Endothelial cell of umbilical vein (primary cell): ENCODE measurements around the gene KL. TPM values are rescaled to one million over a fixed set of nuclear protein-coding genes. Genes with fewer than 3 reads are reported as not detected.

Source experiments
- BruUV-seq: library from RNA; stranded (reverse); fragments of 400-500 nt; replicated peaks from 2 replicates; lab custom pipeline; 2021; lab: Mats Ljungman, UMichigan
- CTCF ChIA-PET: fragments of 300-600, 350-600 bp; sonication (Branson Sonifier 250); formaldehyde crosslinking; loops from one replicate; lab custom pipeline; 2021; ENCODE audit warnings: antibody characterized with exemption, inconsistent platforms; lab: Charles Lee
- POLR2A ChIA-PET: fragments of 300-600, 350-600 bp; sonication (Branson Sonifier 250); formaldehyde crosslinking; loops from one replicate; lab custom pipeline; 2021; ENCODE audit warnings: antibody characterized with exemption, inconsistent platforms; lab: Charles Lee
- DNase-seq: peaks from one replicate; pipeline ENCODE4 v3.0.0-alpha.2; 2011; ENCODE audit warnings: low read depth, low spot score
- FAIRE-seq: peaks from 2 replicates; lab custom pipeline; 2011; peaks lifted over from hg19 to GRCh38; lab: Jason Lieb, UNC
- H2AFZ ChIP-seq: 2 replicates; pipeline ENCODE4 v1.6.0; 2012; ENCODE audit warnings: low read depth, low read length, control low read depth, inconsistent platforms
- H3K27ac ChIP-seq: 2 replicates; pipeline ENCODE4 v1.5.1; 2011; ENCODE audit warnings: low read depth, mild to moderate bottlenecking, control low read depth, low read length, moderate library complexity; ENCODE audit not compliant: insufficient read depth
- H3K27me3 ChIP-seq, 2 experiments: 2 replicates each; pipeline versions ENCODE4 v1.6.0 to v1.6.1; 2011; ENCODE audit warnings: low read length in 2 of 2, mixed read lengths in 1 of 2; ENCODE audit not compliant: control insufficient read depth in 2 of 2, insufficient read depth in 2 of 2
- H3K36me3 ChIP-seq, 2 experiments: 2 replicates in 1 of 2; 3 replicates in 1 of 2; pipeline ENCODE4 v1.5.1; 2011; ENCODE audit warnings: low read length in 2 of 2, mild to moderate bottlenecking in 1 of 2, moderate library complexity in 1 of 2; ENCODE audit not compliant: control insufficient read depth in 2 of 2, insufficient read depth in 2 of 2; ENCODE audit errors: extremely low read depth in 1 of 2
- H3K4me1 ChIP-seq: 3 replicates; pipeline ENCODE4 v1.5.1; 2011; ENCODE audit warnings: mild to moderate bottlenecking, low read length; ENCODE audit not compliant: control insufficient read depth, insufficient read depth; ENCODE audit errors: extremely low read depth
- H3K4me2 ChIP-seq: 2 replicates; pipeline ENCODE4 v1.6.1; 2011; ENCODE audit warnings: low read length, control low read depth, mixed read lengths; ENCODE audit not compliant: insufficient read depth
- H3K4me3 ChIP-seq, 3 experiments: fragments of 200-600 bp in 1 of 3; sonication (generic), shearing (Covaris generic) in 1 of 3; replicated peaks in 1 of 3; 2 replicates each; pipeline ENCODE4 v1.5.1; 2011 to 2016; ENCODE audit warnings: control low read depth in 3 of 3, low read length in 3 of 3, mild to moderate bottlenecking in 2 of 3, inconsistent platforms in 1 of 3, low read depth in 1 of 3, moderate library complexity in 1 of 3; ENCODE audit not compliant: insufficient read depth in 1 of 3
- H3K79me2 ChIP-seq: 2 replicates; pipeline ENCODE4 v1.6.0; 2012; ENCODE audit warnings: low read length, inconsistent platforms; ENCODE audit not compliant: control insufficient read depth, insufficient read depth
- H3K9ac ChIP-seq: replicated peaks from 2 replicates; pipeline ENCODE3; 2011; ENCODE audit warnings: low read length, control low read depth; ENCODE audit not compliant: insufficient read depth; ENCODE audit errors: extremely low read depth
- H3K9me1 ChIP-seq: replicated peaks from 3 replicates; pipeline ENCODE4 v1.6.0; 2011; ENCODE audit warnings: mild to moderate bottlenecking, low read length; ENCODE audit not compliant: control insufficient read depth, insufficient read depth; ENCODE audit errors: extremely low read depth
- H3K9me3 ChIP-seq: replicated peaks from 2 replicates; pipeline ENCODE4 v1.5.1; 2012; ENCODE audit warnings: low read length, inconsistent platforms; ENCODE audit not compliant: control insufficient read depth, insufficient read depth
- H4K20me1 ChIP-seq: replicated peaks from 2 replicates; pipeline ENCODE3; 2011; ENCODE audit warnings: mild to moderate bottlenecking, low read length; ENCODE audit not compliant: control insufficient read depth, insufficient read depth; ENCODE audit errors: extremely low read depth
- CTCF ChIP-seq, 2 donors: IDR thresholded peaks; 1 replicate in 1 of 2; 2 replicates in 1 of 2; pipeline ENCODE4 v1.5.1; 2011; ENCODE audit warnings: low read length in 2 of 2, mild to moderate bottlenecking in 2 of 2, moderate library complexity in 2 of 2, control low read depth in 1 of 2, inconsistent platforms in 1 of 2, low read depth in 1 of 2; ENCODE audit not compliant: insufficient read depth in 1 of 2; ENCODE audit errors: extremely low read depth in 1 of 2
- EZH2 ChIP-seq: IDR thresholded peaks from 2 replicates; pipeline ENCODE4 v1.6.1; 2012; ENCODE audit warnings: borderline replicate concordance, low read depth, mild to moderate bottlenecking, moderate library complexity, low read length, inconsistent platforms; ENCODE audit not compliant: severe bottlenecking
- FOS ChIP-seq: IDR thresholded peaks from 2 replicates; pipeline ENCODE4 v1.6.1; 2011; ENCODE audit warnings: mild to moderate bottlenecking, low read length, moderate library complexity, borderline replicate concordance; ENCODE audit not compliant: insufficient read depth
- GATA2 ChIP-seq: IDR thresholded peaks from 2 replicates; pipeline ENCODE4 v1.7.0; 2011; ENCODE audit warnings: low read depth, mild to moderate bottlenecking, moderate library complexity, mixed read lengths, low read length; ENCODE audit not compliant: insufficient read length, insufficient read depth
- JUN ChIP-seq: IDR thresholded peaks from 2 replicates; pipeline ENCODE4 v1.6.1; 2011; ENCODE audit warnings: borderline replicate concordance, low read depth; ENCODE audit not compliant: insufficient read length, insufficient read depth
- MAX ChIP-seq: IDR thresholded peaks from 2 replicates; pipeline ENCODE4 v1.6.1; 2011; ENCODE audit not compliant: insufficient read depth, insufficient read length
- MYC ChIP-seq: IDR thresholded peaks from one replicate; pipeline ENCODE4 v1.6.1; 2011; ENCODE audit warnings: mild to moderate bottlenecking, low read depth, low read length
- POLR2A ChIP-seq: IDR thresholded peaks from 2 replicates; pipeline ENCODE4 v1.6.1; 2012; ENCODE audit warnings: low read depth, mild to moderate bottlenecking, control low read depth, low read length
- POLR2AphosphoS5 ChIP-seq: IDR thresholded peaks from 2 replicates; pipeline ENCODE4 v1.6.1; 2012; ENCODE audit warnings: low read depth, mild to moderate bottlenecking, control low read depth, low read length, moderate library complexity; ENCODE audit not compliant: insufficient read depth
- dilution Hi-C: fragments of 300-500 bp; cut with MboI; formaldehyde crosslinking; loops from one replicate; pipeline ENCODE4 v1.15.0; 2019; ENCODE audit warnings: low sequenced_read_pairs; ENCODE audit not compliant: extremely low pct_ligation_motif_present
- intact Hi-C: fragments of 100-400 bp; cut with micrococcal nuclease; formaldehyde crosslinking; loops from one replicate; pipeline ENCODE4 v1.10.0; 2022
- polyA plus RNA-seq, 4 experiments: library from polyadenylated mRNA; depleted of rRNA in 3 of 4; stranded (reverse) in 3 of 4; unstranded in 1 of 4; fragments of >200 nt; gene quantifications; 2 replicates each; pipeline versions ENCODE4 v1.2.1 to v1.2.3, GENCODE V29; 2011 to 2012; ENCODE audit warnings: missing spikeins in 1 of 4
- total RNA-seq: library from RNA; stranded (reverse); gene quantifications from 2 replicates; pipeline ENCODE4 v1.2.3, GENCODE V29; 2021

The KL gene
- total and polyA plus RNA-seq, 2 donors (not counting 3 experiments of a cell fraction or from before 2014, with no cell fraction given): 0.01 to 0.07 TPM

GRCh38 chr13:32968316-32968715 is 47.9 kb upstream of the KL start:
- H2AFZ ChIP-seq: no peak overlapping the region
- peaks cover 3 to 4% of the 10 kb centered on the region in 2 experiments for H3K27me3 ChIP-seq
- H3K4me1 ChIP-seq: peaks cover 16% of the 10 kb centered on the region
- ChIA-PET CTCF (no interaction called here), POLR2A (no interaction called here)
- no peaks in the 10 kb centered on the region for H4K20me1 ChIP-seq
- DNase-seq (no peak), FAIRE-seq (no peak)
- no TSS peak for BruUV-seq
- no peak overlapping the region for H3K4me3 ChIP-seq
- H3K9me3 ChIP-seq: no peaks in the 10 kb centered on the region
- intact Hi-C loops: no loop called here
- no peaks in the 10 kb centered on the region for H3K79me2 ChIP-seq
- H3K27ac ChIP-seq: no peak overlapping the region
- no peaks in the 10 kb centered on the region for H3K36me3 ChIP-seq
- no peak overlapping the region for H3K9ac ChIP-seq
- no peak overlapping the region for H3K4me2 ChIP-seq
- H3K9me1 ChIP-seq: no peaks in the 10 kb centered on the region
- dilution Hi-C loops: no loop called here
- no peak for TF ChIP-seq GATA2
- TF ChIP-seq MYC: no peak
- TF ChIP-seq EZH2: no peak
- no peak for TF ChIP-seq FOS

- Histone ChIP-seq H3K4me2 (peak overlapping the region; percentile 89), H3K9me3 (no peaks in the 10 kb centered on the region), H3K79me2 (no peaks in the 10 kb centered on the region), H3K9me1 (no peaks in the 10 kb centered on the region), H3K36me3 (no peaks in the 10 kb centered on the region), H3K27ac (no peak overlapping the region), H3K4me1 (peaks cover 16% of the 10 kb centered on the region), H4K20me1 (no peaks in the 10 kb centered on the region), H2AFZ (peak overlapping the region; percentile 84), H3K4me3 (no peak overlapping the region), H3K27me3 (peaks cover 3 to 4% of the 10 kb centered on the region in 2 experiments), H3K9ac (no peak overlapping the region)
- DNase-seq (no peak), FAIRE-seq (no peak)
- POLR2A ChIA-PET: no interaction called here
- dilution Hi-C loops: no loop called here
- CTCF ChIA-PET: interaction anchor here (1.7 kb wide), 1 partner anchor 88 kb away, joined by 3 read pairs; no protein-coding TSS in a partner anchor
- intact Hi-C loops: no loop called here
- TF ChIP-seq CTCF (IDR thresholded peaks at IDR 0.05; ENCODE audit: extremely low read depth in 1 of 2, insufficient read depth in 1 of 2, low read depth in 1 of 2, low read length in 2 of 2): no peak
- no peak for TF ChIP-seq EZH2
- TF ChIP-seq POLR2AphosphoS5: no peak
- TF ChIP-seq POLR2A: no peak
- TF ChIP-seq JUN: no peak
- TF ChIP-seq FOS: no peak
- TF ChIP-seq GATA2: no peak
- no peak for TF ChIP-seq MAX
- TF ChIP-seq MYC: no peak
- no TSS peak for BruUV-seq
Measured at GRCh38 chr13:32968793-32969192, 47.4 kb upstream of the KL start.
